Stimulated activated CD8-positive, alpha-beta memory T cell treated with anti-CD3 and anti-CD28 coated beads, Interleukin-15, amount 100 ng/mL, for 1 hour (primary cell): Measurements from ENCODE around the gene YWHAB.

ENCODE experiments used
- DNase-seq: peaks from one replicate; pipeline ENCODE4 v3.0.0-alpha.2; 2020; ENCODE audit warnings: low read depth

Gene YWHAB

GRCh38 chr20:44911264-44911921 lies 25.9 kb downstream of the YWHAB start:
- DNase-seq = peak; percentile 9

DNA sequence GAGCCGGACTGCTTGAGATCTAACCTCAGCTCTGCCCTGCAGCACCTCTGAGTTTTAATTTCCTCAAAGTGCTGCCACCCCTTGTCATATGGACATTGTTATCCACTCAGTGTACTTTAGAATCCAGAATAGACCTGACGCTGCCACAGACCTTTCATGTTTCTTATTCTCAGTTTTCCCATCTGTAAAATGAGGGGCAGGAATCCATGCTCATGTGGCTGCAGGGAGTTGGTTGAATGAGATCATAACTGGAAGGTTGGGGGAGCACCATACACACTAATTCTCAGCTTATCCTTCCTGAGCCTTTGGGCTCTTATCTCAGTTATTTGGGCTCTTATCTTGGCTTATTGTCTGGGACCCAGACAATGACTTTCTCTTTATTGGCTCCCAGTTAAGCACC lies 26.7 kb downstream of the YWHAB start:
- no peak for DNase-seq

GRCh38 chr20:44914924-44915323 lies 29.4 kb downstream of the YWHAB start:
- DNase-seq = no peak

- no peak for DNase-seq
These were observed 31.1 kb downstream of the YWHAB start for GRCh38 chr20:44916586-44916985.

- DNase-seq = no peak
These were observed 31.9 kb downstream of the YWHAB start for GRCh38 chr20:44917399-44917798.

- DNase-seq = no peak
These were observed 32.8 kb downstream of the YWHAB start for GRCh38 chr20:44918342-44918741.

- no peak for DNase-seq
These were observed 33.3 kb downstream of the YWHAB start for GRCh38 chr20:44918761-44919160.

GRCh38 chr20:44921447-44921846 lies 35.9 kb downstream of the YWHAB start:
- DNase-seq = no peak

DNA sequence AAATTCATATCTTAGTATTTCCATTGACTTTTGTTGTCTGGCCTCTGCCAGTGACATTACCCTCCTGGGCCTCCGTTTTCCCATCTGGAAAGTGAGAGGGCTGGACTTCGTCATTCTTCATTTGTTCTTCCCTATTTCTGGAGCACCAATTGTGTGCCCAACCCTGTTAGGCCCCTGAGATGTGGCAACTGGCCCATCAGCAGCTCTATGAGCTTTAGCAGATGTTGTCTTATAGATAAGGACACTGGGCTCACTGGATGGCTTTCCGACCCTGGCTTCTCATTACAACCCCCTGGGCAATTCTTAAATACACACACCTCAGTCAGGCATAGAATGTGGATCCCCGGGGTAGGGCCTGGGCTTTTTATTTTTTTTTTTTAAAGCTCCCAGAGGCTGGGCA lies 39.0 kb downstream of the YWHAB start:
- DNase-seq = no peak

DNA sequence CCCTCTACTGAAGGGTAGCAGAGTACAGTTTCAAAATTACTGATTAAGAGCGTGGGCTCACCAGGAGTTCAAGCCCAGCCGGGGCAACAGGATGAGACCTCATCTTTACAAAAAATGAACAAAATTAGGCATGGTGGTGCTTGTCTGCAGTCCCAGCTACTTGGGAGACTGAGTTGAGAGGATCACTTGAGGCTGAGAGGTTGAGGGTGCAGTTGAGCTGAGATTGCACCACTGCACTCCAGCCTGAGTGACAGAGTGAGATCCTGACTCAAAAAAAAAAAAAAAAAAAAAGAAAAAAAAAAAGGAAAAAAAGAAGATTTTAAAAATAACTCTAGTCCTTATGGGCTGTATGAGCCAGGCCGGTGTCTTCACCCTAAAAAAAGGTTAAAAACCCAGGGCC lies 43.1 kb downstream of the YWHAB start:
- DNase-seq = no peak

DNA sequence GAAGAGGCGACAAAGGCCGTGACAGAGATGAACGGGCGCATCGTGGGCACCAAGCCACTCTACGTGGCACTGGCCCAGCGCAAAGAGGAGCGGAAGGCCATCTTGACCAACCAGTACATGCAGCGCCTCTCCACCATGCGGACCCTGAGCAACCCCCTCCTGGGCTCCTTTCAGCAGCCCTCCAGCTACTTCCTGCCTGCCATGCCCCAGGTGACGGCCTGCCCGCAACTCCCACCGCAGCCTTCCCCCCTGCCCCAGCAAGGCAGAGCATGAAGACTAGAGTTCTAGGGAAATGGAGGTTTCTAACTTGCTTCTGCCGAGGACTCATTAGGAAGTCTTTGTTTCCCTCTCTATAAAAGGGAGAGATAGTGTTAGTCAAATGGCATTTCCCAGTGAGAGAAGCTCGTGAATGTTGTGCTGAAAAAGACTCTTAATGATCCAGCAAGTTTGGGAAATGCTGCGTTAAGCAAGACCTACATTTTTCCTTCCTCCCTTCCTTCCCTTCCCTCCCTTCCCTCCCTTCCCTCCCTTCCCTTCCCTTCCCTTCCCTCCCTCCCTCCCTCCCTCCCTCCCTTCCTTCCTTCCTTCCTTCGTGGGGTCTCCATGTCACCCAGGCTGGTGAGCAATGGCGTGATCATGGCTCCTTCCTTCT lies 45.1 kb downstream of the YWHAB start:
- DNase-seq = no peak

DNA sequence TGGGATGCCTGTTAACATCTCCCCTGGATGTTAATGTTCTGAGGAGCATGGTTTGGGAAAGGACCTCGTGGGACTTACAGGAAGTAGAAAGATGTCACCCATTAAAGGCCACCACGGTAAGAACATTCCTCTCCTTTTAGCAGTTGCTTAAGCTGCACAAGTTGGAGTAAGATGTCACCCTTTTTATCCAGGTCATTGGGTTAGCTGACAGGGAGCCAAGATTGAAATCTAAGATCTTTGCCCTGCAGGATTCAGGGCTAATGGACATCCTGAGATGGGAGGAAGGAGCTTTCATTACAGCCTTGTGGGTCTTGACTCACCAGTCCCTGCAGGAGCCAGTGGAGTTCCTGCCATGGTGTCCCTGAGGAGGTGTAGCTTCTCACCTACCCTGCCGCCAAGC lies 46.4 kb downstream of the YWHAB start:
- no peak for DNase-seq

DNA sequence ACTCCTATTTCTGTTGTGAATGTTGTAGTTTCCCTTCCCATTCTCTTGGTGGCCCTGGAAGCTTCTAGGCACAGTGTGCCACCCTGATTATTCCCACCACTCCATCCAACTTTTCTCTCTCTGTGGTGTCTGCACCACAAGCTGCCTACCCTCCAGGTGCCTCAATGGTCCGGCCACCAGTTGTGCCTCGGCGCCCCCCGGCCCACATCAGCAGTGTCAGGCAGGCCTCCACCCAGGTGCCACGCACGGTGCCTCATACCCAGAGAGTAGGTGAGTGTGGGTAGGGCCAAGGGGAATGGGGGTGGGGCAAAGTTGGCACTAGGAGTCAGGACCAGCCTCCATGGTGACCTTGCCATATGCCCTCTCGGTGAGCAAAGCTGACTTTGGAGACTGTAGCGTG lies 47.4 kb downstream of the YWHAB start:
- DNase-seq = no peak

DNA sequence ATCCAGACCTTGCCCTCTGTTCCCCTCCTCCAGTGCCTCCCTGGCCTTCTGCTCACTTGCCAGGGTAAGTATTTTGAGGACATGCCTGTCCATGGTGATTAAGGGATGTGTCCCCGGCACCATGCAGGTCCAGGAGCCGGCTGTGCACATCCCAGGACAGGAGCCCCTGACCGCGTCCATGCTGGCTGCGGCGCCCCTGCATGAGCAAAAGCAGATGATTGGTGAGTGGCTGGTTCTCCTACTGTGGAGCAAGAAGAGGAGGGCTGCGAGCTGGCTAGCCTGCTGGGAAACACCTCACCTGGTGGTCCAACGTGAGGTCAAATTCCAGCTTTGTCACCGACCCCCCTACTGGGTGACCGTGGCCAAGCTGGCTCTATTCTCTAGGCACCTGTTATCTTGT lies 51.0 kb downstream of the YWHAB start:
- no peak for DNase-seq

DNA sequence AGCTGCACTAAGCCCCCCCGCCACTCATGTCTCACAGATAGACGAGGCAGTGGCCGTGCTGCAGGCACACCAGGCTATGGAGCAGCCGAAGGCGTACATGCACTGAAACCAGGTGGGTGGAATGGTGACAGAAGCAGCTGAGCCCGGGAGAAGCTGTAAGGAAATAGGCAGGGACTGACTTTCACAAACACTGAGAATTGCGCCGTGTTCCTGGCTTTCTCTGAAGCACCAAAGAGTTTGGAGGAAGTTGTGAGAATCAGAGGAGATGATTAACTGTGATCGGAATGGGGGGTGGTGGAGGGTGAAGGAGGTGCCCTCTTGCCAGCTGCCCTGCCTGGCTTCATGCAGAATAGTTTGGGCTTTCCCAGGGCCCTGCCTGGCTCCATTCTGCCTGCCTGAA lies 53.1 kb downstream of the YWHAB start:
- DNase-seq = no peak

GRCh38 chr20:44941120-44941691 lies 55.7 kb downstream of the YWHAB start:
- no peak for DNase-seq

- DNase-seq = no peak
These were observed 56.9 kb downstream of the YWHAB start for GRCh38 chr20:44942264-44942973.

DNA sequence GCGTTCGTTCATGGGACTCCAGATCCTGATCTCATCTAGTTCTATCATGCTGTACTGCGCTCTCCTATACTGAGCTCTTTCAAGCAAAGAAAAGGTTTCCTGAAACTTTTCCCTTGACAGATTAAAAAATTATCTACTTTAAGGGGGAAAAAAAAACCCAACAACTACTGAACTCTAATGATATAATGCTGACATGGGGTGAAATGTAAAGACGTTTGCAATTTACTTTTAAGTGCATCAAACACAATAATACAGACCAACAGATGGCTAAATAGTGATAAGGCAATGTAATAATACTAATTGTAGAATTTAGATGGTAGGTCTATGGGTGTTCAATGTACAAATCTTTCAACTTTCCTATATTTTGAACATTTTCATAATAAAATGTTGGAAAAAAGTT lies 58.3 kb downstream of the YWHAB start:
- no peak for DNase-seq

- no peak for DNase-seq
These were observed 59.8 kb downstream of the YWHAB start for GRCh38 chr20:44945261-44945660.

- no peak for DNase-seq
These were observed 60.9 kb downstream of the YWHAB start for GRCh38 chr20:44946271-44946852.

DNA sequence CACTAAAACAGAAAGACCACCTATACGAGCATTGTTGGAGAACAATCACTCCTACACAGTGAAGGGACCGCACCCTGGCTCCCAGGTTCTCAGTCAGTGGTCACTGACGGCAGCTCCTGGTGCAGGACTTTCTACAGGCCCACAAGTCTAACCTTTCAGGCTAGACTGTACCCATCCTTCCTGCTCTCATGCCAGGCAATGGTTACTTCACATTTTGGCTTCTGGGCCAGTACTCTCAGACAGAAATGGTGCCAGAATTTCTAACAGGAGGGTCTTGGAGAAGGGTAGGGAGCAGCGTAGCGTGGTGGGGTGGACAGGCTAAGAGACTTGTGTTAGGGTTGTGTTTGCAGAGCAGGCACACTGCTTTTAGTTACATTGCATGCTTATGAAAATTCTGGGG lies 62.6 kb downstream of the YWHAB start:
- DNase-seq = no peak

GRCh38 chr20:44948513-44948912 lies 63.0 kb downstream of the YWHAB start:
- no peak for DNase-seq

DNA sequence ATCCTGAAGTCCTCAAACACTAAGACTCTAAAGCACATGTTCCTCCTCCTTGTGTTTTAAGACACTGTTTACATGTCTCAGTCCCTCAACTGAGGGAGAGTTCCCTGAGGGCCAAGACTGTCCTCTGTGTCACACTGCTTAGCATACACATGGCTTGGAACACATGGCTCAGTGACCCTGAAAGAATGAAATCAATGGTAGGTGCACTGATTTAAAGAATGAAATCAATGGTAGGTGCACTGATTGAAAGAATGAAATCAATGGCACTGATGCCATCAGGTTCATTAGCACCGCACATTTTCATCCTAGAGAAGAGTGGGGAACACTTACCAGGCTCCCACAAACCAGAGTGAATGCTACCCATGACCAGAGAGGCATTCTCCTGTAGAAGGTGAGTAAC lies 64.9 kb downstream of the YWHAB start:
- DNase-seq = no peak
